Activated naive CD4-positive, alpha-beta T cell treated with anti-CD3 and anti-CD28 coated beads, Interleukin-2, amount 50 U/mL, for 16 hours (primary cell): ENCODE measurements around the gene CEBPZOS.
A peak's percentile ranks its signal among the peaks of the same experiment; 100 is the strongest.
"Not testable (repeated sequence)": the region's sequence is repeated elsewhere in the genome, so short reads cannot be mapped to it uniquely, and the experiment has no call there.

Experiments
- DNase-seq: peaks from one replicate; pipeline ENCODE4 v3.0.0-alpha.2; 2020

CEBPZOS gene

GRCh38 chr2:37191747-37192146 lies 4.5 kb upstream of the CEBPZOS start:
- no peak for DNase-seq

DNA sequence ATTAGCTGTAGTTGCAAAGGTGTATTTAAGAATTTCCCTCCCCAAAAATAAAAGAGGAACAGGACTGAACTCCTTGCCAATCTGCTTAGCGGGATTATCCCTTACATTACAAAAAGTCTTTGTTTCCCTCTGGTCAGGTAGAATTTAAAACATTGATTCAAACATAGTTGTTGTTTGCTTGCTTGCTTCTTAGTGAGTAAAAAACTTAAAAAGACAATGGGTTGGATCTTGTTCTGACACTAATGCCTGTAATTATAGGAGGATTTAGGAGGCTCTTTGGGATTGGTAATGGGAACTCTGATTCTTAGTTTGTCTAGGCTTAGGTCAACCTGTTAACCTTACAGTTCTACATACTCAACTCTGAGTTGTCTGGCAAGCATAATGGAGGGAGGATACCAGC lies 3.7 kb upstream of the CEBPZOS start:
- no peak for DNase-seq

DNA sequence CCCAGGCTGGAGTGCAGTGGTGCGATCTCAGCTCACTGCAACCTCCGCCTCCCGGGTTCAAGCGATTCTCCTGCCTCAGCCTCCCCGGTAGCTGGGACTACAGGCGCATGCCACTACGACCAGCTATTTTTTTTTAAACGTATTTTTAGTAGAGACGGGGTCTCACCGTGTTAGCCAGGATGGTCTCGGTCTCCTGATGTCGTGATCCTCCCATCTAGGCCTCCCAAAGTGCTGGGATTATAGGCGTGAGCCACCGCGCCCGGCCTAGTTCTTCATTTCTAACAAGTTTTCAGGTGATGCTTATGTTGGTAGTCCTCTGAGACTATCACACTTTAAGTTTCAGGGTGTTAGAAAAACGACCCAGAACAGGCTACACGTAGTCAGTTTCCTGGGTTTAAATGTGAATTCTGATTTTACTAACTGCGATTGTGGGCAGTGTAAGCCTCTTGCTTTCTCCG lies 405 bp upstream of the CEBPZOS start:
- not testable (repeated sequence) for DNase-seq

DNA sequence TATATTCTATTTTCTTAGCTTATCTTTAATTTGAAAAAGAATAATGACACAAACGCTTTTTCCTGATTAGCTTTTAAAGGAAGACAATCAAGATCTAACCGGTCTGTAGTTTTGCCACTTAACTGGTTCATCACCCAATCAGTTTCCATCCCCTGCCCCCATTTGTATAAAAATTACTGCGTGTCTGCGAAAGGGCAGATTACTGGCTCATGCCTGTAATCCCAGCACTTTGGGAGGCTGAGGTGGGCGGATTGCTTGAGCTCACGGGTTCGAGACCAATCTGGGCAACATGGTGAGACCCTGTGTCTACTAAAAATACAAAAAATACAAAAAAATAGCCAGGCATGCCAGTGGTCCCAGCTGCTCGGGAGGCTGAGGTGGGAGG lies 2.4 kb downstream of the CEBPZOS start:
- DNase-seq = no peak

DNA sequence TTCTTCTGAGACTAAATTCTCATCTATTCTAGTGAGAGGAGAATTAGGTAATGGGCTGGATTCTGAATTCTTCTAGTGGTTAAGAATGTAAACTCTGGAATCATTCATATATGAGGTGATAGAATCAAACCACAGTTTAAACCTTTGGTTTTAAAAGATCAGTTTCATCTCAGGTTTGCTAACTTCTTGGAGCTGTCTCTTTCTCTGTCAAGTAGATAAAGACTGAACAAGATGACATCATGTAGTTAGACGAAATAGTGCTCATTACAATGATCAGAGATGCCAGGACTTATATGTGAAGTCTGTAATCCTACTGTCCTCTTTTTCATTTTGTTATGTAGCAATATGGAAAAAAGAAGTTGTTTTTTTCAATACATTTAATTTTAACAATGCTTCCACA lies 4.9 kb downstream of the CEBPZOS start:
- no peak for DNase-seq

DNA sequence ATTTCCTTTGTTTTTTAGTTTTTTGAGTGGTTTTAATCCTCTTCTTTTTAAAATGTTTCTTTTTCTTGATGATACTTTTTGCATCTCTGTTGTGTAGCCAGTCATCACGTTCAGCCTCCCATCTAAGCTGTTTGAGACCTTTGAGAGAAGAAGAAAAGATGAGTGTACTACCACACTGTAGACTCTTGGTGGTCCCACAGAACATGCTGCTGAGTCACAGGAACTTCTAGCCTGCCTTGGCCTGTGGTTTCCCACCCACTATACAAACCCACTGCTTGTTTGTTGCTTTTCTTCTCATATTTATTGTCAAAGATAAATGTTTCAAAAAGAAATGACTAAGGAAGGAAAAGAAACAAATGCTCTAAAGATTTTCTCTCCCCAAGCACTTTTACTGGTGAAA lies 5.5 kb downstream of the CEBPZOS start:
- no peak for DNase-seq

GRCh38 chr2:37203708-37204107 lies 7.4 kb downstream of the CEBPZOS start:
- DNase-seq = no peak

- not testable (repeated sequence) for DNase-seq
Observed at GRCh38 chr2:37205071-37205661, 8.9 kb downstream of the CEBPZOS start.

DNA sequence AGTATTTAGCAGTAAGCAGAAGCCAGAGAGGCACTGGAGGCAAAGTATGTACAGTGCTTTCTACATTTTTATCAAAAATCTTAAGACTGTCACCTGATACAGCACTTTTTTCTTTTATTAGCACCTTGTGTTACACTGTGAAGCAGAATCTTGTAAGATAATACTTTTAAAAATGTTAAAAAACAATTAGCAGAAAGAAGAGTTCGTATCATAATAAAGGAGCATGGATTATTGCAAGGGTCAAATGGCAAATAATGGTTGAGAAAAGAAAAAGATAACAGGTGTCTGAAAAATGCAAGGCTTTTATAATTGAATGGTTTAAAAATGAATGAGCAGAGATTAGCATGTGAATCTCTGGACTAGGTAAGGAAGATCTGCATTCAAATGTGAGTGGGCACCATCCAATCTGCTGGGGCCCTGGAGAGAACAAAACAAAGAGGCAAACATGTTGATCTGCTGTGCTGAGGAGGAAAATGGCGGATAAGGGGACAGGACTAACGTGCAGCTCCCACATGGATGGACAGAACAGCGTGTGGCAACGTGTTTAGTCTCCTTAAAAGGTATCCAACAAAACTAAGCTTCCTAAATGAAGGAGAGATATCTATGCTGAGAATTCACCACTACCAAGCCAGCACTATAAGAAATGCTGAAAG lies 9.5 kb downstream of the CEBPZOS start:
- no peak for DNase-seq

DNA sequence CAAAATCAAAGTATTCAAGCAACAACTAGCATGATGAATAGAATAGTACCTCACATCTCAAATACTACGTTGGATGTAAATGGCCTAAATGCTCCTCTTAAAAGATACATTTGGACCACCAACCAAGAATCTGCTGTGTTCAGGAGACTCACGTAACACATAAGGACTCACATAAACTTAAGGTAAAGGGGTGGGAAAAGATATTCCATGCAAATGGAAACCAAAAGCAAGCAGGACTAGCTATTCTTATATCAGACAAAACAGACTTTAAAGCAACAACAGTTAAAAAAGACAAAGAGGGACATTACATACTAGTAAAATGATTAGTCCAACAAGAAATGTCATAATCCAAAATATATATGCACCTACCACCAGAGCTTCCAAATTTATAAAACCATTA lies 10.5 kb downstream of the CEBPZOS start:
- not testable (repeated sequence) for DNase-seq

- no peak for DNase-seq
Observed at GRCh38 chr2:37211212-37211611, 14.9 kb downstream of the CEBPZOS start.

DNA sequence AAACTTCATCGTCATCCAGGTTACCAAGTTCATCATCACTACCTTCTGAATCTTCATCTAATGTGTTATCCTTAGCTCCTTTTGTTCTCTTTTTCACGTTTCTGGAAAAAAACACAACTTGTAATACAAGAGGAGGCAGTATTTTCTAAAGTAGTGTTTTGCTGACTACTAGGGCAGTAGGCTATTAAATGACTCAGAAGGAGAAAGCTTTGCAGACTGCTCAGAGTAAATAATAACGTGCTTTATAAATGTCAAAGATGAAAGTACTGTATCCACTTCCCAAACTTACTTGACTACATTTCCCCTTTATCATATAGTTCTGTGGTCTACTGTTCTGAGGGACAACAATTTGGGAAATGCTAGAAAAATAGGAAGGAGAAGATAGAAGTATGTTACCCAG lies 15.6 kb downstream of the CEBPZOS start:
- DNase-seq = no peak

DNA sequence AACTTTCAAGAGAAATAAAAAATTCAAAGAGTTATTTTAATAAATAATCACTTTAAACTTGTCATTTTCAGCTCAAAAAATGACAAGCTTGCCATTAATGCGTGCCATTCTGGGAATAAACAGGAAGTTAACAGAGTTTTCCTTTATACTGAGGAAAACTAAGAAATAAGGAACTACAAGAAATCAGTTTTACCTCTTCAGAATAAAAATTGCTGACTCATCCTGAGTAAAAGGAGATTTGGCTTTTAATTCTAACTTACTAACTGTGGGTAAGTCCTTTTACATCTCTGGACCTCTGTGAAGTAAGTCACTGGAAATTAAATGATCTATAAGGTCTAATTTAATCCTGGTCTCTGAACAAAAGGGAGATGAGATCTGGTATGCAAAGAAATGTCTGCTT lies 19.0 kb downstream of the CEBPZOS start:
- DNase-seq = no peak

GRCh38 chr2:37219046-37219445 lies 22.8 kb downstream of the CEBPZOS start:
- no peak for DNase-seq

DNA sequence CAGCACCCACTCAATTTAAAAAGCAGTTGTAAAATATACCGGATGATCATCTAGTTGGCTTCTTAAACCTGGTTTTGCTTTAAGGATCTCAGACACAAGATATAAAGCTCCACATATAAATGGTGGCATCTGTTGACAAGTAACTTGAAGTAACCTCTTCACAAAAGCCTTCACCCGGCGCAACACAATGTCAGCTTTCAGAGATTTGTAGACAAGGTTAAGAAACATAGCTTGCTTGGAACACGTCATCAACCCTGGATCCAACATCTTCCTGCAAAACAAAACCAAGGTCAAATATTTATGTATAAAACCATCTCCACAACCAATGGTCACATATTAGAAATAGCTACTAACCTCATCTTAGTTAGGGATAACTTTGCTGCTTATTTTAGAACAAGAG lies 26.8 kb downstream of the CEBPZOS start:
- no peak for DNase-seq

- DNase-seq = no peak
Observed at GRCh38 chr2:37224063-37224462, 27.8 kb downstream of the CEBPZOS start.

- not testable (repeated sequence) for DNase-seq
Observed at GRCh38 chr2:37225129-37225528, 28.8 kb downstream of the CEBPZOS start.

DNA sequence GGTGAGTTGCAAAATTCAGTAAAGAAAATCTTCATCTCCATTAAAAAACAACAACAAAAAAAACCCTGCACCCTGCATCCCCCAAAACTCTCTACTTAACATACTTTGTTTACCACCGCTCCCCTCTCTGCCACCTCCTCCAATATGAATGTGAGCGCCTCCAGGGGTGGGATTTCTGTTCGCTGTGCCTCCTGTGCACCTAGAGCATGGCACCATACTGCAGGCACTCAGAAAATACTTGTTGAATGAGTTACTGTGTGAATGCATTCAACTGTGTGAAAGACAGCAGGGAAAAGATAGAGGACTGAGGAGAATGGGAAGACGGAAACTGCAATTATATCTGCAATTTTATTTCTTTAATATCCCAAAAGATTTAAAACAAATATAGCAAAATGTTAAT lies 30.6 kb downstream of the CEBPZOS start:
- no peak for DNase-seq

GRCh38 chr2:37228788-37229187 lies 32.5 kb downstream of the CEBPZOS start:
- DNase-seq = no peak

GRCh38 chr2:37230581-37230980 lies 34.3 kb downstream of the CEBPZOS start:
- no peak for DNase-seq

DNA sequence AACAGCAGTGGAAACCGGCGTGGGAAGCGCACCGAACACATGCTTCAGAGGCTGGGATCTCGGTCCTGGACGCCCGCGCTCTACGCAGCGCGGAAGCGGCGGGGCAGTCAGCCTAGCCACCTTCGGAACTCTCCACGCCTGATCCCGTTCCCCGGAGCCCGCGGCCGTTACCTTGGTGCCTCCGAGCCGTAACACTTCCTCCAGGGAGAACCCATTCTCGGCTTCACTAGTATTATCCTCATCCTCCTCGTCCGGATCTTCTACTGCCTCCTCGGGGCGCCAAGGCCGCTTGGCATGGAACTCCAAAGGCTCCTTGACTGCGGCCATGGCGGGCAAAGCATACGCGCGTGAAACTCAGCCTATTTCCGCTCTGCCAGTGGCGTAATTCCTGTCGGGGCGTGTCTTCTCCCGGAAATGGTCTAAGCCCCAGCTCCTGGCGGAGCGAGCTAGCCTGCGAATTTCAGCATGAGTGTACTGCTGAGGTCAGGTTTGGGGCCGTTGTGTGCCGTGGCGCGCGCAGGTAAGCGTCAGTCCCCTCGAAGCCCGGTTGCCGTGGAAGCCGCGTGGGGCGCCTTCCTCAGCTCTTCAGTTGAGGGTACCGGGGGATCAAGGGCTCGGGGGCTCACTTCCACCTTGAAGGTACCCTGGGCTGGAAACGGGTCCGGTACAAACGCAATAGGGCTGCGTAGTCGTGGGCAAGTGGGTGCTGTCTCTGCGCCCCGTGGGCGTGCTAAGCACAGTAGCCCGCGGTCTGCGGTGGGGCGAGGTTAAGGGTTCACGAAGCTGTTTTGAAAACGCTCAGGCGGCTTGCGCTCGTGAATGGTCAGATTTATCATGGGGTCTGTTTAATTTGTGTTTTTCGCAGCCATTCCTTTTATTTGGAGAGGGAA lies 35.2 kb downstream of the CEBPZOS start, which contains the start of the genes CEBPZ and NDUFAF7:
Gene CEBPZ (minus strand): TSS at position 356 of the 890 bp plus-strand sequence. CDS start 29 bp downstream, at position 327.
Gene NDUFAF7 (plus strand): TSS at position 418 of the 890 bp plus-strand sequence. CDS start 48 bp downstream, at position 466.
- peak; percentile 88 for DNase-seq

DNA sequence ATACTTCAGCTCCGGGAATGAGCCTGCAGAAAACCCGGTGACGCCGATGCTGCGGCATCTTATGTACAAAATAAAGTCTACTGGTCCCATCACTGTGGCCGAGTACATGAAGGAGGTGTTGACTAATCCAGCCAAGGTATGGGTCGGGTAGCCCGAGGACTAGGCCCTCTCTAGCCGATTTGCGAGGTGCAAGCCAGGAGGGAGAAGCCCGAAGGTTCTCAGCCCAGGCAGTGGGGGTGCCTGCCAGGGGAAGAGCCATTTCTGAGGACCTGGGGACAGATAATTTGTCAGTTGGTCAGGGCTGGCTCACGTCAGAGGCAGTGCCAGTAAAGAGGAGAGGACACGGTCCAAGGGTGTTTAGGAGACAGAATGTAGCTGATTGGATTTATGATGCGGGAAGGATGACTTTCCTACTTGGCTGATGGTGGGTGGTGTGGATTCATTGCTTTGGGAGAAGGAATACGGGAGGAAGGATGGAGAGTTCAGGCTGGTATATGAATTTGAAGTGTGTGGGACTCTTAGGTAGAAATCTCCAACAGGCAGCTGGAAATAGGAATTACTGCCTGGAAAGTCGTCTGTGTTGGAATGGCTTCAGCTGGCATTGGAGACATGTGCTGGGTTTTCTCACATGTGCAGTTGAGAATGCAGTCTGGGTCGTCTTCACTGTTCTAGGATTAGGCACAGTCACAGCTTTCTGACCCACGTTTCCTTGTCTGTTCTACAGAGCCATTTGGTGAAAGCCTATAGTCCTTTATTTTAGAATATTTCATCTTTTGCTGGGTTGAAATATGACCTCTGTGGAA lies 36.0 kb downstream of the CEBPZOS start:
- DNase-seq = no peak

GRCh38 chr2:37243435-37243834 lies 47.1 kb downstream of the CEBPZOS start:
- DNase-seq = no peak
